ENCODE measurements around the gene PCDHGC3. TPM values are rescaled to one million over a fixed set of nuclear protein-coding genes. Genes with fewer than 3 reads are reported as not detected.

The PCDHGC3 gene
- total RNA-seq, 1 donor from 2014 or later: 14.7 TPM

DNA sequence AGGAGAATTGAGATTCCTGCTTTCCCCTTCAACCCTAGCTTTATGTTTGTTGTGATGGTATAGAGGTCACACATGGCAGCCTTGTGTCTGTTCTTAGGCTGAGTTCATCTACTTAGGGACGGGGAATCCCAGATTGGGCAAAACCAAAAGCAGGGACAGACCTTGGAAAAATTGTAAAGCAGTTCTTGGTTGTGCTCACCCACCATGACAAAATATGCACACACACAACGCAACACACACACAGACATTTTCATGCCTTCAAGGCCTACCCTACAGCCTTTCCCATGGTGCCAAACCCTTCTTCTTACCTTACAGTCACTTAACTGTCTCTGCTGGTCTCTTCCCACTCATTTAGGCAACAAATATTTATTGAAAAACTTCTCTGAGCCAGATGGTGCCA lies 27.9 kb downstream of the PCDHGC3 start:
- H3K4me3 Mint-ChIP-seq: no peak overlapping the region
- Histone ChIP-seq H2AFZ (replicated peaks) (no peak overlapping the region), H3K36me3 (no peaks in the 10 kb centered on the region), H3K9ac (no peak overlapping the region), H3K79me2 (ENCODE audit: low read depth) (no peaks in the 10 kb centered on the region), H3K9me3 (ENCODE audit: low read depth) (no peaks in the 10 kb centered on the region), H3K4me1 (peaks cover 18% of the 10 kb centered on the region), H3K4me3 (no peak overlapping the region), H3K4me2 (no peak overlapping the region), H3F3A (ENCODE audit: low read depth) (peaks cover 20% of the 10 kb centered on the region), H3K27me3 (no peaks in the 10 kb centered on the region), H4K20me1 (ENCODE audit: low read depth) (peaks cover 16% of the 10 kb centered on the region), H3K27ac (no peak overlapping the region)
- peaks cover 4% of the 10 kb centered on the region for H3K27me3 Mint-ChIP-seq (ENCODE audit: insufficient read depth, low read depth)
- H3K9me3 Mint-ChIP-seq: no peaks in the 10 kb centered on the region
- peaks cover 39% of the 10 kb centered on the region for H3K4me1 Mint-ChIP-seq
- H3K27ac Mint-ChIP-seq: peak overlapping the region; percentile 93
- no peak for DNase-seq (ENCODE audit: low spot score)
- TF ChIP-seq, protein P1, sequence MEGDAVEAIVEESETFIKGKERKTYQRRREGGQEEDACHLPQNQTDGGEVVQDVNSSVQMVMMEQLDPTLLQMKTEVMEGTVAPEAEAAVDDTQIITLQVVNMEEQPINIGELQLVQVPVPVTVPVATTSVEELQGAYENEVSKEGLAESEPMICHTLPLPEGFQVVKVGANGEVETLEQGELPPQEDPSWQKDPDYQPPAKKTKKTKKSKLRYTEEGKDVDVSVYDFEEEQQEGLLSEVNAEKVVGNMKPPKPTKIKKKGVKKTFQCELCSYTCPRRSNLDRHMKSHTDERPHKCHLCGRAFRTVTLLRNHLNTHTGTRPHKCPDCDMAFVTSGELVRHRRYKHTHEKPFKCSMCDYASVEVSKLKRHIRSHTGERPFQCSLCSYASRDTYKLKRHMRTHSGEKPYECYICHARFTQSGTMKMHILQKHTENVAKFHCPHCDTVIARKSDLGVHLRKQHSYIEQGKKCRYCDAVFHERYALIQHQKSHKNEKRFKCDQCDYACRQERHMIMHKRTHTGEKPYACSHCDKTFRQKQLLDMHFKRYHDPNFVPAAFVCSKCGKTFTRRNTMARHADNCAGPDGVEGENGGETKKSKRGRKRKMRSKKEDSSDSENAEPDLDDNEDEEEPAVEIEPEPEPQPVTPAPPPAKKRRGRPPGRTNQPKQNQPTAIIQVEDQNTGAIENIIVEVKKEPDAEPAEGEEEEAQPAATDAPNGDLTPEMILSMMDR (IDR thresholded peaks at IDR 0.05): no peak
- no peak for TF ChIP-seq EZH2phosphoT487 (IDR thresholded peaks at IDR 0.05)
- TF ChIP-seq EZH2 (IDR thresholded peaks at IDR 0.05): no peak
- peaks cover 37% of the 10 kb centered on the region for H3K36me3 Mint-ChIP-seq

DNA sequence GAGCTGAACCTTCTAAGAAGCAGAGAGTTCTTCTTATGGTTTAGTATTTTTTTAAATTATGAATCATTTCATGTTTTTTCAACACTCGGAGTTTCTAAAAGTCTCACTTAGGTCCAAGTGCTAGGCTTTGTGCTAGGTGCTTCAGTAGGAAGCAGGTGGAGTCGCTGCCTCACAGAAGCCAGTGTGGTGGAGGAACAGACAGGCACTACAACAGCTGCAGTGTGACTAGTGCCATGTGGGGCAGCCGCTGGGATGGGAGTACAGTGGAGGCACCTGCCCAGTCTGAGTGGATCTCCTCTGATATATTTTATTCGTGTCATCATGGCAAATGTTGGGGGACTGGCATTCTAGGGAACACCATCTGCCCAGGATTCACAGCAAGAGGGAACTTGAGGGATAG lies 28.4 kb downstream of the PCDHGC3 start:
- no peak overlapping the region for H2AFZ ChIP-seq (replicated peaks)

DNA sequence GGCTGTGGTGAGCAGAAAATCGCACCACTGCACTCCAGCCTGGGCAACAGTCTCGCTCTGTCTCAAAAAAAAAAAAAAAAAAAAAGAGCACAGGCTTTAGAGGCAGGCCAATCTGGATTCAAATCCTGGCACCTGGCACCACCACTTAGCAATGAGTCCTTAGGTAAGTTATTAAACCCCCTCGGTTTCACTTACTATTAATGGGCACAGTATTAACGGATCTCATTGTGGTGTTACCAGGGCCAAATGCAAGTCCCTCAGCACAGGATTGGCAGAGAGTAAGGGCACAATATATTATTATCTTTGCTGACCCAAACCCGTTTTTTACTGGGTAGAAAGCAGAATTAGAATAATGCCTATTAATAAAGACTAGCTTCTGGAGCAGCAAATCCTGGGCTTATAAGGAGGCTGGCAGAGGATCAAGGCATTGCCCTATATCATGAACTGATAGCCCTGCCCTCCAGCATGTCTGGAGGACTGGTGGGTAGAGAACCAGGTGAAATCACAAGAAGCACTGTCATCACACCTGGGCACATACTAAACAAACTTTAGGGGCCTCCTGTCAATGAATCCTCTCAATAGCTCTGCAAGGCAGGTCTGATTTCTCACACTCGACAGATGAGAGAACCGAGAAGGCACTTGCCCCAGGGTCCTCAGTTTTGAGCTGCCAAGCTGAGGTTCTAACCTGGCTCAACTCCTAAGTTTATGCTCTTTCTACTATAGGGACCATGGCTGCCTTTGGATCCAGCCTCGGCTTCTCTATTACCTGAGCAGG lies 30.8 kb downstream of the PCDHGC3 start:
- H3K36me3 ChIP-seq: no peaks in the 10 kb centered on the region
- no peak overlapping the region for H3K27ac ChIP-seq
- H3K4me3 ChIP-seq: no peak overlapping the region
- no peak overlapping the region for H3K4me3 Mint-ChIP-seq
- no peak overlapping the region for H3K9ac ChIP-seq
- H3K27ac Mint-ChIP-seq: peak overlapping the region; percentile 99
- peaks cover 27% of the 10 kb centered on the region for H3K4me1 ChIP-seq
- peaks cover 10% of the 10 kb centered on the region for H3K27me3 Mint-ChIP-seq (ENCODE audit: insufficient read depth, low read depth)
- no peak overlapping the region for H2AFZ ChIP-seq (replicated peaks)
- no peak for DNase-seq (ENCODE audit: low spot score)
- no peaks in the 10 kb centered on the region for H3K9me3 Mint-ChIP-seq
- H3K4me2 ChIP-seq: no peak overlapping the region
- H4K20me1 ChIP-seq (ENCODE audit: low read depth): peaks cover 16% of the 10 kb centered on the region
- no peaks in the 10 kb centered on the region for H3K9me3 ChIP-seq (ENCODE audit: low read depth)
- TF ChIP-seq, protein P1 (IDR thresholded peaks at IDR 0.05): no peak
- TF ChIP-seq EZH2phosphoT487 (IDR thresholded peaks at IDR 0.05): no peak
- TF ChIP-seq EZH2 (IDR thresholded peaks at IDR 0.05): no peak
- peaks cover 31% of the 10 kb centered on the region for H3F3A ChIP-seq (ENCODE audit: low read depth)
- H3K27me3 ChIP-seq: no peaks in the 10 kb centered on the region
- H3K36me3 Mint-ChIP-seq: peaks cover 30% of the 10 kb centered on the region
- H3K4me1 Mint-ChIP-seq: peaks cover 56% of the 10 kb centered on the region
- no peaks in the 10 kb centered on the region for H3K79me2 ChIP-seq (ENCODE audit: low read depth)

More for the DNA sequence above, 28.4 kb downstream of the PCDHGC3 start:
- DNase-seq (ENCODE audit: low spot score): no peak
- H3K4me3 ChIP-seq: no peak overlapping the region
- no peaks in the 10 kb centered on the region for H3K9me3 ChIP-seq (ENCODE audit: low read depth)
- H3K27ac ChIP-seq: no peak overlapping the region
- peaks cover 43% of the 10 kb centered on the region for H3K4me1 Mint-ChIP-seq
- no peak overlapping the region for H3K9ac ChIP-seq
- no peaks in the 10 kb centered on the region for H3K79me2 ChIP-seq (ENCODE audit: low read depth)
- peaks cover 20% of the 10 kb centered on the region for H3K4me1 ChIP-seq
- H3K36me3 ChIP-seq: no peaks in the 10 kb centered on the region
- H3K27ac Mint-ChIP-seq: peak overlapping the region; percentile 93
- TF ChIP-seq, protein P1 (IDR thresholded peaks at IDR 0.05): no peak
- TF ChIP-seq EZH2phosphoT487 (IDR thresholded peaks at IDR 0.05): no peak
- TF ChIP-seq EZH2 (IDR thresholded peaks at IDR 0.05): no peak
- H3F3A ChIP-seq (ENCODE audit: low read depth): peaks cover 25% of the 10 kb centered on the region
- H4K20me1 ChIP-seq (ENCODE audit: low read depth): peaks cover 16% of the 10 kb centered on the region
- H3K27me3 ChIP-seq: no peaks in the 10 kb centered on the region
- peaks cover 34% of the 10 kb centered on the region for H3K36me3 Mint-ChIP-seq
- H3K4me3 Mint-ChIP-seq: no peak overlapping the region
- H3K27me3 Mint-ChIP-seq (ENCODE audit: insufficient read depth, low read depth): peaks cover 6% of the 10 kb centered on the region
- H3K4me2 ChIP-seq: no peak overlapping the region
- no peaks in the 10 kb centered on the region for H3K9me3 Mint-ChIP-seq

Measured in neural progenitor cell (in vitro differentiated cells).